ENCODE data around the gene COL27A1. TPM values are rescaled to one million over a fixed set of nuclear protein-coding genes. Genes with fewer than 3 reads are reported as not detected.
"Not testable (repeated sequence)": the region's sequence is repeated elsewhere in the genome, so short reads cannot be mapped to it uniquely, and the experiment has no call there.

COL27A1 gene
- total RNA-seq, 1 experiment from 2014 or later, result 20.1 TPM

- H3K27ac Mint-ChIP-seq (ENCODE audit: unreplicated experiment); H3K4me3 Mint-ChIP-seq (ENCODE audit: low read depth, unreplicated experiment); BruUV-seq (replicated peaks); H3K36me3 Mint-ChIP-seq (ENCODE audit: insufficient read depth, unreplicated experiment); H3K4me1 Mint-ChIP-seq (ENCODE audit: low read depth, unreplicated experiment); CTCF ChIA-PET; H3K9me3 Mint-ChIP-seq (ENCODE audit: low read depth, unreplicated experiment); intact Hi-C loops (cut with micrococcal nuclease; ENCODE audit: unreplicated experiment); DNase-seq: not testable (repeated sequence)
- peaks cover 14% of the 10 kb centered on the region for H3K27me3 Mint-ChIP-seq (ENCODE audit: unreplicated experiment)
Measured at GRCh38 chr9:114322831-114323531, 167.6 kb downstream of the COL27A1 start, which contains the start of gene ORM1. ORM1 (plus strand) TSS chr9:114323098; CDS start chr9:114323134, 36 bp downstream.

- H3K4me1 Mint-ChIP-seq (ENCODE audit: low read depth, unreplicated experiment); BruUV-seq (replicated peaks); CTCF ChIA-PET; H3K36me3 Mint-ChIP-seq (ENCODE audit: insufficient read depth, unreplicated experiment); intact Hi-C loops (cut with micrococcal nuclease; ENCODE audit: unreplicated experiment); DNase-seq; H3K27ac Mint-ChIP-seq (ENCODE audit: unreplicated experiment); H3K4me3 Mint-ChIP-seq (ENCODE audit: low read depth, unreplicated experiment); H3K9me3 Mint-ChIP-seq (ENCODE audit: low read depth, unreplicated experiment): not testable (repeated sequence)
- peaks cover 10% of the 10 kb centered on the region for H3K27me3 Mint-ChIP-seq (ENCODE audit: unreplicated experiment)
Measured at GRCh38 chr9:114323849-114324248, 168.5 kb downstream of the COL27A1 start.

GRCh38 chr9:114324492-114324891 lies 169.2 kb downstream of the COL27A1 start:
- H3K36me3 Mint-ChIP-seq (ENCODE audit: insufficient read depth, unreplicated experiment), result no peaks in the 10 kb centered on the region
- no peak for DNase-seq
- H3K27ac Mint-ChIP-seq (ENCODE audit: unreplicated experiment), result no peak overlapping the region
- no peaks in the 10 kb centered on the region for H3K4me1 Mint-ChIP-seq (ENCODE audit: low read depth, unreplicated experiment)
- no peaks in the 10 kb centered on the region for H3K9me3 Mint-ChIP-seq (ENCODE audit: low read depth, unreplicated experiment)
- CTCF ChIA-PET, result no interaction called here
- intact Hi-C loops (cut with micrococcal nuclease; ENCODE audit: unreplicated experiment), result no loop called here
- H3K4me3 Mint-ChIP-seq (ENCODE audit: low read depth, unreplicated experiment), result no peak overlapping the region
- no peak for TF ChIP-seq CTCF (IDR thresholded peaks at IDR 0.05; ENCODE audit: unreplicated experiment)
- peaks cover 4% of the 10 kb centered on the region for H3K27me3 Mint-ChIP-seq (ENCODE audit: unreplicated experiment)
- no TSS peak for BruUV-seq (replicated peaks)

- DNase-seq; H3K27me3 Mint-ChIP-seq (ENCODE audit: unreplicated experiment); H3K4me3 Mint-ChIP-seq (ENCODE audit: low read depth, unreplicated experiment); CTCF ChIA-PET; H3K27ac Mint-ChIP-seq (ENCODE audit: unreplicated experiment); H3K4me1 Mint-ChIP-seq (ENCODE audit: low read depth, unreplicated experiment); H3K36me3 Mint-ChIP-seq (ENCODE audit: insufficient read depth, unreplicated experiment); intact Hi-C loops (cut with micrococcal nuclease; ENCODE audit: unreplicated experiment); H3K9me3 Mint-ChIP-seq (ENCODE audit: low read depth, unreplicated experiment); BruUV-seq (replicated peaks): not testable (repeated sequence)
Measured at GRCh38 chr9:114324965-114325364, 169.6 kb downstream of the COL27A1 start.

- H3K27ac Mint-ChIP-seq (ENCODE audit: unreplicated experiment); H3K36me3 Mint-ChIP-seq (ENCODE audit: insufficient read depth, unreplicated experiment); CTCF ChIA-PET; H3K4me1 Mint-ChIP-seq (ENCODE audit: low read depth, unreplicated experiment); H3K9me3 Mint-ChIP-seq (ENCODE audit: low read depth, unreplicated experiment); H3K27me3 Mint-ChIP-seq (ENCODE audit: unreplicated experiment); H3K4me3 Mint-ChIP-seq (ENCODE audit: low read depth, unreplicated experiment); DNase-seq; intact Hi-C loops (cut with micrococcal nuclease; ENCODE audit: unreplicated experiment); BruUV-seq (replicated peaks): not testable (repeated sequence)
Measured at GRCh38 chr9:114325684-114326254, 170.4 kb downstream of the COL27A1 start.

GRCh38 chr9:114327749-114328148 lies 172.4 kb downstream of the COL27A1 start:
- intact Hi-C loops (cut with micrococcal nuclease; ENCODE audit: unreplicated experiment), result no loop called here
- no peaks in the 10 kb centered on the region for H3K9me3 Mint-ChIP-seq (ENCODE audit: low read depth, unreplicated experiment)
- no peaks in the 10 kb centered on the region for H3K36me3 Mint-ChIP-seq (ENCODE audit: insufficient read depth, unreplicated experiment)
- no peak overlapping the region for H3K4me3 Mint-ChIP-seq (ENCODE audit: low read depth, unreplicated experiment)
- H3K4me1 Mint-ChIP-seq (ENCODE audit: low read depth, unreplicated experiment), result no peaks in the 10 kb centered on the region
- no peak for TF ChIP-seq CTCF (IDR thresholded peaks at IDR 0.05; ENCODE audit: unreplicated experiment)
- CTCF ChIA-PET, result no interaction called here
- no peaks in the 10 kb centered on the region for H3K27me3 Mint-ChIP-seq (ENCODE audit: unreplicated experiment)
- H3K27ac Mint-ChIP-seq (ENCODE audit: unreplicated experiment), result no peak overlapping the region
- no TSS peak for BruUV-seq (replicated peaks)
- no peak for DNase-seq

- intact Hi-C loops (cut with micrococcal nuclease; ENCODE audit: unreplicated experiment); BruUV-seq (replicated peaks); H3K4me3 Mint-ChIP-seq (ENCODE audit: low read depth, unreplicated experiment); DNase-seq; H3K4me1 Mint-ChIP-seq (ENCODE audit: low read depth, unreplicated experiment); H3K27me3 Mint-ChIP-seq (ENCODE audit: unreplicated experiment); H3K27ac Mint-ChIP-seq (ENCODE audit: unreplicated experiment); H3K36me3 Mint-ChIP-seq (ENCODE audit: insufficient read depth, unreplicated experiment); H3K9me3 Mint-ChIP-seq (ENCODE audit: low read depth, unreplicated experiment): not testable (repeated sequence)
- CTCF ChIA-PET, result interaction anchor here (0.6 kb wide), 1 partner anchor 18 kb away, joined by 3 read pairs; no protein-coding TSS in a partner anchor
Measured at GRCh38 chr9:114328357-114328820, 173.1 kb downstream of the COL27A1 start.

GRCh38 chr9:114328937-114329624 lies 173.7 kb downstream of the COL27A1 start:
- H3K27ac Mint-ChIP-seq (ENCODE audit: unreplicated experiment); DNase-seq; intact Hi-C loops (cut with micrococcal nuclease; ENCODE audit: unreplicated experiment); H3K9me3 Mint-ChIP-seq (ENCODE audit: low read depth, unreplicated experiment); H3K4me3 Mint-ChIP-seq (ENCODE audit: low read depth, unreplicated experiment); H3K4me1 Mint-ChIP-seq (ENCODE audit: low read depth, unreplicated experiment); H3K36me3 Mint-ChIP-seq (ENCODE audit: insufficient read depth, unreplicated experiment); H3K27me3 Mint-ChIP-seq (ENCODE audit: unreplicated experiment); BruUV-seq (replicated peaks): not testable (repeated sequence)
- CTCF ChIA-PET, result interaction anchor here (0.6 kb wide), 1 partner anchor 18 kb away, joined by 3 read pairs; no protein-coding TSS in a partner anchor
